RWPE2 (cell line): Measurements from ENCODE around the gene FUT7.

Source experiments
- ATAC-seq: fragments of 200-7000 bp; cut with Tn5 transposase; 3 replicates; pipeline ENCODE4 v1.9.1; 2021; ENCODE audit warnings: low read depth
- DNase-seq: peaks from one replicate; pipeline ENCODE4 v3.0.0-alpha.2; 2020; ENCODE audit warnings: low spot score
- H3K27ac ChIP-seq: fragments of 450-650 bp; 2 replicates; pipeline ENCODE4 v1.5.1; 2017; ENCODE audit warnings: mild to moderate bottlenecking; ENCODE audit not compliant: poor library complexity, severe bottlenecking
- H3K27me3 ChIP-seq: fragments of 250-450 bp; sonication (Bioruptor Pico); 2 replicates; pipeline ENCODE4 v1.5.1; 2021; ENCODE audit warnings: mild to moderate bottlenecking, moderate library complexity; ENCODE audit not compliant: insufficient read depth, poor library complexity, severe bottlenecking
- H3K36me3 ChIP-seq: fragments of 250-450 bp; sonication (Bioruptor Pico); 2 replicates; pipeline ENCODE4 v1.5.1; 2020; ENCODE audit warnings: low read depth, mild to moderate bottlenecking, moderate library complexity
- H3K4me1 ChIP-seq: fragments of 250-450 bp; sonication (Bioruptor Pico); 2 replicates; pipeline ENCODE4 v1.5.1; 2021; ENCODE audit warnings: mild to moderate bottlenecking, moderate library complexity; ENCODE audit not compliant: insufficient read depth, poor library complexity, severe bottlenecking
- H3K4me3 ChIP-seq: fragments of 250-450 bp; sonication (Bioruptor Pico); 2 replicates; pipeline ENCODE4 v1.5.1; 2021; ENCODE audit warnings: mild to moderate bottlenecking, moderate library complexity; ENCODE audit not compliant: severe bottlenecking
- H3K9me3 ChIP-seq: fragments of 250-450 bp; sonication (Bioruptor Pico); 2 replicates; pipeline ENCODE4 v1.5.1; 2021; ENCODE audit warnings: mild to moderate bottlenecking, moderate library complexity; ENCODE audit not compliant: severe bottlenecking
- CTCF ChIP-seq: fragments of 450-650 bp; IDR thresholded peaks from one replicate; pipeline ENCODE4 v1.5.1; 2017; ENCODE audit warnings: mild to moderate bottlenecking, moderate library complexity; ENCODE audit not compliant: poor library complexity, severe bottlenecking

The FUT7 gene

GRCh38 chr9:137055385-137056364 is 23.8 kb upstream of the FUT7 start:
- Histone ChIP-seq H3K9me3 (no peaks in the 10 kb centered on the region), H3K27me3 (no peaks in the 10 kb centered on the region), H3K4me1 (peaks cover 7% of the 10 kb centered on the region), H3K36me3 (no peaks in the 10 kb centered on the region), H3K4me3 (no peak overlapping the region), H3K27ac (no peak overlapping the region)
- no peak for DNase-seq
- TF ChIP-seq CTCF = no peak
- ATAC-seq = peak; percentile 18; the same call in 2 of the 3 replicates

- ATAC-seq (no peak), DNase-seq (no peak)
- Histone ChIP-seq H3K9me3 (no peaks in the 10 kb centered on the region), H3K27me3 (no peaks in the 10 kb centered on the region), H3K27ac (no peak overlapping the region), H3K36me3 (no peaks in the 10 kb centered on the region), H3K4me1 (peaks cover 7% of the 10 kb centered on the region), H3K4me3 (no peak overlapping the region)
- no peak for TF ChIP-seq CTCF
These were observed 23.1 kb upstream of the FUT7 start for GRCh38 chr9:137054932-137055384.

- DNase-seq = no peak
These were observed 22.4 kb upstream of the FUT7 start, which contains the start of gene ENTPD2 for GRCh38 chr9:137053944-137054931. TSS of gene ENTPD2 (minus strand) at chr9:137054061. CDS start at chr9:137053997, 64 bp downstream.

More at GRCh38 chr9:137053944-137054931, 22.4 kb upstream of the FUT7 start, which contains the start of gene ENTPD2:
- Histone ChIP-seq H3K27ac (no peak within 1 kb of the TSS), H3K27me3 (no peaks in the 10 kb centered on the region), H3K4me3 (peak within 1 kb of the TSS; percentile 46), H3K9me3 (no peaks in the 10 kb centered on the region), H3K4me1 (peaks cover 7% of the 10 kb centered on the region), H3K36me3 (no peaks in the 10 kb centered on the region)
- no peak for TF ChIP-seq CTCF
- ATAC-seq = peak; percentile 71
